GM12875 (cell line): Measurements from ENCODE around the gene MAP3K13.

Experiments used
- H3K4me3 ChIP-seq: one replicate; pipeline ENCODE4 v1.5.1; 2011; ENCODE audit warnings: low read depth, low read length, control low read depth
- TF ChIP-seq, protein P1 (sequence below): IDR thresholded peaks from 2 replicates; pipeline ENCODE4 v1.5.1; 2011; ENCODE audit warnings: low read depth, mild to moderate bottlenecking, control low read depth, inconsistent platforms, low read length, moderate library complexity, borderline replicate concordance; ENCODE audit not compliant: insufficient read depth

Gene MAP3K13

GRCh38 chr3:185320949-185321348, 42.0 kb upstream of the MAP3K13 start:
- TF ChIP-seq, protein P1, sequence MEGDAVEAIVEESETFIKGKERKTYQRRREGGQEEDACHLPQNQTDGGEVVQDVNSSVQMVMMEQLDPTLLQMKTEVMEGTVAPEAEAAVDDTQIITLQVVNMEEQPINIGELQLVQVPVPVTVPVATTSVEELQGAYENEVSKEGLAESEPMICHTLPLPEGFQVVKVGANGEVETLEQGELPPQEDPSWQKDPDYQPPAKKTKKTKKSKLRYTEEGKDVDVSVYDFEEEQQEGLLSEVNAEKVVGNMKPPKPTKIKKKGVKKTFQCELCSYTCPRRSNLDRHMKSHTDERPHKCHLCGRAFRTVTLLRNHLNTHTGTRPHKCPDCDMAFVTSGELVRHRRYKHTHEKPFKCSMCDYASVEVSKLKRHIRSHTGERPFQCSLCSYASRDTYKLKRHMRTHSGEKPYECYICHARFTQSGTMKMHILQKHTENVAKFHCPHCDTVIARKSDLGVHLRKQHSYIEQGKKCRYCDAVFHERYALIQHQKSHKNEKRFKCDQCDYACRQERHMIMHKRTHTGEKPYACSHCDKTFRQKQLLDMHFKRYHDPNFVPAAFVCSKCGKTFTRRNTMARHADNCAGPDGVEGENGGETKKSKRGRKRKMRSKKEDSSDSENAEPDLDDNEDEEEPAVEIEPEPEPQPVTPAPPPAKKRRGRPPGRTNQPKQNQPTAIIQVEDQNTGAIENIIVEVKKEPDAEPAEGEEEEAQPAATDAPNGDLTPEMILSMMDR = no peak
- no peak overlapping the region for H3K4me3 ChIP-seq

GRCh38 chr3:185322101-185322719, 40.7 kb upstream of the MAP3K13 start:
- H3K4me3 ChIP-seq = no peak overlapping the region
- TF ChIP-seq, protein P1 = no peak

DNA sequence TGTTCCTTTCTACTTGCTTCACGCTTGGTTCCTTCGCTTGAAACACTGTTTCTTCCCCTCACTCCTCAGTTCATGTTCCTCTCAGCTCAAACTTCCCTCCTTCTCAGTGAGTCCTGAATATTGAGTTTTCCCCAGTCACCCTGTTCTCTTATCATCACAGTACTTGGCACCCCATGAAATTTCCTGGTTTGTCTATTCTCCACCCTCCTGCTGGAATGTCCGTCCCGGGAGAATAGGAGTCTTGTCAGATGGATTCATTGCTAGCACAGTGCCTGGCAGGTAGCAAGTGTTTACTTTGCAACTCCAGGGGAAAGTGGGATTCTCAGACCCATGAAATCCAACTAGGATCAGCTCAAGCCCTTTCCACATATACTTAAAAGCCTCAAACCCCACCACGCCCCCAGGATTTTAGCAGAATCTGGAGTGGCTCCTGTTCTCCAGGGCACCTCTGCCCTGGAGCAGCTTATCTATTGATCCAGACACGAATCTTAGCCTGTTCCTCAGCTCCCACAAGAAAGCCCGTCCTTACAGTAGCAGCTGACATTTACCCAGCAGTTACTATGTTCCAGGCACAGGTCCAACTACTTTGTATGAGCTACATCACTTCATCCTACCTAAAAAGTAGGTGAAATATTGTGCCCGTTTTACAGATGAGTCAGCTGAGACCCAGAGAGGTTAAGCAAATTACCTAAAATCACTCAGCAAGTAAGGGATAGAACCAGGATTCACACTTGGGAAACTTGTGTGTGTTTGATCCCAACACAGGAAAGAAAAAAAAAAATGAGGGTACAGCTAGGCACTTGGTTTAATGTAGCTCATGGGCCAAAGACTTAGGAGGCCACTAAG, 36.8 kb upstream of the MAP3K13 start:
- TF ChIP-seq, protein P1 = no peak

DNA sequence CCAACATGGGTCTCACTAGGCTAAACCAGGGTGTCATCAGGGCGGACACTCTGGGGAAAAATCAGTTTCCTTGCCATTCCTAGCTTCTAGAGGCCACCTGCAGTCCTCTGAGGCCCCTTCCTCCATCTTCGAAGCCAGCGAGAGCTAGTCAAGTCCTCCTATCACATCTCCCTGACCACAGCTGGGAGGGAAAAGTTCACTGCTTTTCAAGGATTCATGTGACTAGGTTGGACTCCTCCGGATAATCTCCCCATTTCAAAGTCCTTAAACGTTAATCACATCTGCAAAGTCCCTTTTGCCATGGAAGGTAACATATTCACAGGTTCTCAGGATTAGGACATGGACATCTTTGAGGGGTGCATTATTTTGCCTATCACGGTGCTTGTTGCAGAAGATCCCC, 35.9 kb upstream of the MAP3K13 start:
- TF ChIP-seq, protein P1 = no peak
- no peak overlapping the region for H3K4me3 ChIP-seq

More for the DNA sequence above, 36.8 kb upstream of the MAP3K13 start:
- no peak overlapping the region for H3K4me3 ChIP-seq

DNA sequence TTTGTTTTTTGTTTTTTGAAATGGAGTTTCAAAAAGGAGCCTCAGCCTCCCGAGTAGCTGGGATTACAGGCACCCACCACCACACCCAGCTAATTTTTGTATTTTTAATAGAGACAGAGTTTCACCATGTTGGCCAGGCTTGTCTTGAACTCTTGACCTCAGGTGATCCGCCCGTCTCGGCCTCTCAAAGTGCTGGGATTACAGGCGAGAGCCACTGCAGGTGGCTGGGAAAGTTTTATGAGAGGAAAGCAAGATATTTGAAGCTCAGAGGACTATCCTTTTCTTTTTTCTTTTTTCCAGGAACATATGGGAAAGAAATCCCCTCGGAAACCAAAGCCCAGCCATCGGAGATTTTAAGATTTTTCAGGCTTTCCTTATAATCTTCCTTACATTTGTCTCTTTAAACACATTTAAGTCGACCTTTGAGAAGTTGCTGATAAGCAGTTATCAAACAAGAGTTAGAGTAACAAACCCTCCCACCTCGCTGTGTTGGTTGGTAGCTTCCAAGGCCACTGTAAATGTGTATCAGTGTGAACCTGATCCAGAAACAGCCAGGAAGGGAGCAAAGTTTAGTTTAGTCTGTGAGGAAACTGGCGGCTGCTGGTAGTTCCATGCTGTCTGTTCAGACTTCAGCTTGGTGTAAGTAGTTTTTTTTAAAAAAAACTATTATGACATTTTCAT, 34.5 kb upstream of the MAP3K13 start:
- no peak overlapping the region for H3K4me3 ChIP-seq
- TF ChIP-seq, protein P1 = no peak

DNA sequence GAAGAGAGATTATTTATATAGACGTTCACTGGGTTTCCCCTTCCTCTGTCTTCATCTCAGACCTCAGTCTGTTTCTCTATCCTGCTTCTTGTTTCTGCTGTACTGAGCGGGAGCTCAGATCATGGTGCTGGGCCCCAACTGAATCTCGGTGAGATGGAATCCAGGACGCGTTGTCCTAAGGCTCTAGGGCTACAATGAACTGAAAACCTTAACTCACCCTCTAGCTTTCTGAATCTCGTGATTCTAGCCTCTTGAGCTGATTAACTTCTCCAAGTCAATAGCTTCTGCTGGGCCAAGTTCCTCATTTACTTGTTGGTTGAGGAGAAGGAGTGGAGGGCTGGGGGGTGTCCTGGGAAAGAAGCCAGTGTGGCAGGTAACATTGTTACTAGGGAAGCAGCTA, 32.7 kb upstream of the MAP3K13 start:
- TF ChIP-seq, protein P1 = no peak
- H3K4me3 ChIP-seq = no peak overlapping the region
